Gastroesophageal sphincter (tissue), 3 donors: Measurements from ENCODE around the gene FBXL16.

Source experiments
- CTCF ChIP-seq, 4 experiments: fragments of 200-600 bp in 2 of 4; fragments of 450-650 bp in 2 of 4; sonication (generic) in 1 of 4; IDR thresholded peaks; one replicate each; pipeline ENCODE4 v1.5.1; 2017 to 2019; ENCODE audit warnings: antibody characterized with exemption in 4 of 4, mild to moderate bottlenecking in 2 of 4, moderate library complexity in 2 of 4
- EP300 ChIP-seq: sonication (generic); formaldehyde crosslinking; IDR thresholded peaks from one replicate; pipeline ENCODE4 v1.6.1; 2017; ENCODE audit warnings: antibody characterized with exemption, mild to moderate bottlenecking
- POLR2A ChIP-seq, 2 donors: fragments of 450-650 bp; IDR thresholded peaks; one replicate each; pipeline ENCODE4 v1.6.1; 2017; ENCODE audit warnings: antibody characterized with exemption in 2 of 2, mild to moderate bottlenecking in 2 of 2, moderate library complexity in 1 of 2
- POLR2AphosphoS5 ChIP-seq: sonication (generic); formaldehyde crosslinking; IDR thresholded peaks from one replicate; pipeline ENCODE4 v1.6.1; 2017; ENCODE audit warnings: antibody characterized with exemption

- no peak for TF ChIP-seq POLR2AphosphoS5
- TF ChIP-seq CTCF (IDR thresholded peaks at IDR 0.05): peak in 3 of 4 experiments; percentile 90 to 98 (median 93)
- no peak for TF ChIP-seq POLR2A (IDR thresholded peaks at IDR 0.05)
- TF ChIP-seq EP300: no peak
Observed at GRCh38 chr16:711548-712320, 6.1 kb upstream of the FBXL16 start.
